Coronary artery (tissue), 2 donors: ENCODE results near the gene C1R.

Experiments used
- DNase-seq: peaks from one replicate; pipeline ENCODE4 v3.0.0-alpha.2; 2017; ENCODE audit warnings: low spot score
- H3K27ac ChIP-seq, 2 donors: fragments of 200-600 bp; sonication (generic); one replicate each; pipeline ENCODE4 v1.5.1; 2016 to 2019
- H3K4me3 ChIP-seq: fragments of 200-600 bp; sonication (generic); 2 replicates; pipeline ENCODE4 v1.5.1; 2016; ENCODE audit warnings: mild to moderate bottlenecking, moderate library complexity
- TF ChIP-seq, protein P1 (sequence below): fragments of 200-600 bp; sonication (generic); IDR thresholded peaks from one replicate; pipeline ENCODE4 v1.5.1; 2019; ENCODE audit warnings: antibody characterized with exemption

Gene C1R

DNA sequence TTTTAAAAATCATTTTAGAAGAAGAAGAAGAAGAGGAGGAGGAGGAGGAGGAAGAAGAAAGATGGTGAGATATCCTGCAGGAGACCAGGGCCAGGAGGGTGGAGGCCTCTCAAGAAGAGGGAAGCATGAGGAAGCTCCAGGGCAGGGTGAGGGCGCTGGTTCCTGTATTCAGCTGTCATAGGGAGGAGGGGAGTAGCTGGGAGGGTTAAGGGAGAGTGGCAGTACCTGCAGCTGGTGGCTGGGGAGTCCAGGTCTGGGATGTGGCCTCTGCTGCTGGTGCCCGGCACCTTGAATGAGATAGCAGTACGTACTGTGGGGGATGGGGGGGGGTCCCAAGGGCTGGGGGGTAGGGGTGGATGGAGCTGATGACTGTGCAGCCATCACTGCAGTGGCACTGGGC, 26.6 kb upstream of the C1R start:
- no peak for DNase-seq
- no peak overlapping the region for H3K4me3 ChIP-seq
- TF ChIP-seq, protein P1, sequence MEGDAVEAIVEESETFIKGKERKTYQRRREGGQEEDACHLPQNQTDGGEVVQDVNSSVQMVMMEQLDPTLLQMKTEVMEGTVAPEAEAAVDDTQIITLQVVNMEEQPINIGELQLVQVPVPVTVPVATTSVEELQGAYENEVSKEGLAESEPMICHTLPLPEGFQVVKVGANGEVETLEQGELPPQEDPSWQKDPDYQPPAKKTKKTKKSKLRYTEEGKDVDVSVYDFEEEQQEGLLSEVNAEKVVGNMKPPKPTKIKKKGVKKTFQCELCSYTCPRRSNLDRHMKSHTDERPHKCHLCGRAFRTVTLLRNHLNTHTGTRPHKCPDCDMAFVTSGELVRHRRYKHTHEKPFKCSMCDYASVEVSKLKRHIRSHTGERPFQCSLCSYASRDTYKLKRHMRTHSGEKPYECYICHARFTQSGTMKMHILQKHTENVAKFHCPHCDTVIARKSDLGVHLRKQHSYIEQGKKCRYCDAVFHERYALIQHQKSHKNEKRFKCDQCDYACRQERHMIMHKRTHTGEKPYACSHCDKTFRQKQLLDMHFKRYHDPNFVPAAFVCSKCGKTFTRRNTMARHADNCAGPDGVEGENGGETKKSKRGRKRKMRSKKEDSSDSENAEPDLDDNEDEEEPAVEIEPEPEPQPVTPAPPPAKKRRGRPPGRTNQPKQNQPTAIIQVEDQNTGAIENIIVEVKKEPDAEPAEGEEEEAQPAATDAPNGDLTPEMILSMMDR: no peak
- no peak overlapping the region for H3K27ac ChIP-seq

DNA sequence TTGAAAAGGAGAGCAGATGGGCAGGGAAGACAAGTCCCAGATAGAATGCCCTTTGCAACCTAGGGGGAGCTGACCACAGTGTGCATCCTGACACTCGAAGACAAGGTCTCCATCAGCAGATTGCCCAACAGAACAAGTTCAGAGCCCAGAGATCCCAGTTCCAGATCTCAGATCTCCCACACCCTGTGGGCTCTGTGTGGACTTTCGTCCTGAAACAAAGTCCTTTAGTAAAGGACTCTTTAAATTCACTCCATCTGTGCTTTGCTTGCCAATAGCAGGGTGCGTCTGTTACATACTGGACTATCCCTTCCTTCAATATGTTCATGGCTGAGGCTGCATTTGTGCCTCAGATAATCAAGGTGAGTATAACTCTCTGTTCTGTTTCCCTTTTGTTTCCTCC, 25.4 kb upstream of the C1R start:
- no peak overlapping the region for H3K27ac ChIP-seq
- no peak overlapping the region for H3K4me3 ChIP-seq
- no peak for DNase-seq
- TF ChIP-seq, protein P1: no peak

DNA sequence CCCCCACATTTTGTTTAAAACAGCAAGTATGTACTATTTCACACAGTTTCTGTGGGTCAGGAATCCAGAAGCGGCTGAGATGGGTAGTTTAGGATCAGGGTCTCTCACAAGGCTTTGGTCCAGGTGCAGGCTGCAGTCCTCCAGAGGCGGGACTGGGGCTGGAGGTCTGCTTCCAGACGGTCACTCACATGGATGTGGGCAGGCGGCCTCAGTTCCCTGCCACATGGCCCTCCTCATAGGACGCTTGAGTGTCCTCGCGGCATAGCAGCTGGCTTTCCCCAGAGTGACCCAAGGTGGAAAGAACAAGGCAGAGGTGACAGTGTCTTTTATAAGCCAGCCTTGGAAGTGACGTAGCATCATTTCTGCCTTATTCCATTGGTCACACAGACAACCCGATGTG, 24.7 kb upstream of the C1R start:
- no peak for DNase-seq
- TF ChIP-seq, protein P1: no peak
- H3K4me3 ChIP-seq: no peak overlapping the region

DNA sequence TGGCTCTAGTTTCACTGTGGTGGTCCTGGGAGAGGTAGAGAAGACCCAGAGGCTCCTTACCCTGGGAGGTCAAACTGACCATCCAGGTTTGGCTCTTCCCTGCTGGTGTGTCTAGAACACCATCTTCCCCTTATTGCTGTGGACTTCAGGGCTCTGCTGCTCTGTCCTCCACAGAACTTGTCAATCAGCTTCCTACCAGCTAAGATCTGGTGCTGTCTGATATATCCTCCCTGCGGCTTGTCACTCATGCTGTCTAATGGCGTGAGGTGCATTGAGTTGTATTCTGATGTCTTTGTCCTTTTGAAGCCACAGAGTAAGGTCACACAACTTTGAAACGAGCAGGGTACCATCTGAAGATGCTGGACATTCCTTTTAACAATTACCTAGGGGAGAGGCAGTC, 24.0 kb upstream of the C1R start:
- no peak for DNase-seq
- TF ChIP-seq, protein P1: no peak
- no peak overlapping the region for H3K27ac ChIP-seq
- no peak overlapping the region for H3K4me3 ChIP-seq

More for the DNA sequence above, 24.7 kb upstream of the C1R start:
- no peak overlapping the region for H3K27ac ChIP-seq

DNA sequence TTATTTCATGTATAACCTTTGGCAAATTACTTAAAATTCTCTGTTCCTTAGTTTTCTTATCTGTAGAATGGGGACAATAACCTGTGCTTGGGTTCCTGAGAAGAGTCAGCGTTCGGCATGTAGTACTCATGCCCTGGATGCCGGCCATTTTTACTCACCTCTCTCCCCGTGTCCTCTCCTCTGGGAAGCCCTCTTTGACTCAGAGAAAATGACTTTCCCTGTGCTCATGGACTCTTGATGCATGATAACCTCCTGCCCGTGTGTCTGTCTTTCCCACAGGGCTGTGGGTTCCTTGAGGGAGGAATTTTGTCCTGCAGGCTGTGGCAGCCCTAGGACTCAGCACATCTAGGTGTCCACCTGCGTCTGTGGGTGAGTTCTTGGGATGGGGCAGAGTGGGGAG, 22.6 kb upstream of the C1R start:
- TF ChIP-seq, protein P1: no peak
- no peak overlapping the region for H3K27ac ChIP-seq
- no peak overlapping the region for H3K4me3 ChIP-seq
- no peak for DNase-seq

DNA sequence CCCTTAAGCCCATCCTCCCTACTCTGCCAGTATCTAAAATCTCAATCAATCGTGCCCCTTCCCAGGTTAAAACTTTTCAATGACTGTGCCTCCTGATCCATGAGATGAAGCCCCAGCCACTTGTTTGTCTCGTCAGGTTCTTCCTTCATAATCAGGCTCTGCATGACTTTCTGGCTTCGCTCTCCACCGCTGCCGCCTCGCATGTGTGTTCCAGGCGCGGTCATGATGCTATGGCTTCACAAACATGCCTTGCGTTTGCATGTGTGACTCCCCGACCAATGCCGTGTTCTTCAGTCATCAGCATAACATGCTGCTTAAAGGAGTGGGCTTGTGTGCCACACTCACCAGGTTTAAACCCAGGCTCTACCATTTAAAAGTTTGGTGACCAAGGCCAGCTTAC, 21.8 kb upstream of the C1R start:
- DNase-seq: no peak
- TF ChIP-seq, protein P1: no peak
- H3K4me3 ChIP-seq: no peak overlapping the region
- H3K27ac ChIP-seq: no peak overlapping the region

DNA sequence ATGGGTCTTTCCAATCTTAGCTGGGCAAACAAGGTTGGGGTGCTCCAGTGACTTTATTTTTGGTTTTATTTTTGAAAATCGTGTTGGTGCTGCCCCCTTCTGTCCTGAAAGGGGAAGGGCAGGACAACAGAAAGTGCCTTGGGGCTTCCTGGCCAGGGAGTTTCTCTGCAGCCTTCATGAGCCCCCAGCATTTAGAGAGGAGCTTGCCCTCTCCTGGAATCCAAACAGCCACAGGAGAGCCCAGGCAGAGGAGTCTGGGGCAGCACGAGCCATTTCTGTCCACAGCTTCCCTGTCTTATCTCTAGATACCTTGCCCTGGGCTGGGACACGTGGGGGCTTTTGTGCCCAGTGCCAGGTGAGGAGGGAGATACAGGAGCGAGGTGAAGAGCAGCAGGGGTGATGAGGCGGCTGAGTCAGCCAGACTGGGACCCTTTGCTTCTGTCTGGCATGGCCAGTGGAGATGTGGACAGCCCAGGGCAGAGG, 21.2 kb upstream of the C1R start:
- DNase-seq: no peak
- Histone ChIP-seq H3K4me3 (no peak overlapping the region), H3K27ac (no peak overlapping the region)
- TF ChIP-seq, protein P1: peak; percentile 74
